ENCODE results near the gene PTGES. TPM values are rescaled to one million over a fixed set of nuclear protein-coding genes. Genes with fewer than 3 reads are reported as not detected.

The PTGES gene
- total RNA-seq, 1 donor from 2014 or later = 29.1 TPM

DNA sequence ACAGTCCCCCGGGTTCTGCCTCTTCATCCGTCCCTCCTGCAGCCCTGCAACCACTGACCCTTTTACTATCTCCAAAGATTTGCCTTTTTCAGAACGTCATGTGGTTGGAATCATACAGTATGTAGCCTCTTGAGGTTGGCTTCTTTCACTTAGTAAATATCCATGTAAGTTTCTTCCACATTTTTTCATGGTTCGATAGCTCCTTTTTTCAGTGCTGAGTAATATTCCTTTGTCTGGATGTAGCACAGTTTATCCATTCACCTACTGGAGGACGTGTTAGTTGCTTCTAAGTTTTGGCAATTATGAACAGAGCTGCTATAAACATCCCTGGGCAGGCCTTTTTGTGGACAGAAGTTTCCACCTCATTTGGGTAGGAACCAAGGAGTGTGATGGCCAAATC lies 60.3 kb downstream of the PTGES start:
- Mint-ChIP-seq H3K9me3 (no peaks in the 10 kb centered on the region), H3K36me3 (no peaks in the 10 kb centered on the region), H3K27ac (no peak overlapping the region), H3K4me1 (ENCODE audit: unreplicated experiment) (peaks cover 7% of the 10 kb centered on the region), H3K27me3 (peaks cover 33% of the 10 kb centered on the region), H3K4me3 (no peak overlapping the region)
- TF ChIP-seq, protein P1, sequence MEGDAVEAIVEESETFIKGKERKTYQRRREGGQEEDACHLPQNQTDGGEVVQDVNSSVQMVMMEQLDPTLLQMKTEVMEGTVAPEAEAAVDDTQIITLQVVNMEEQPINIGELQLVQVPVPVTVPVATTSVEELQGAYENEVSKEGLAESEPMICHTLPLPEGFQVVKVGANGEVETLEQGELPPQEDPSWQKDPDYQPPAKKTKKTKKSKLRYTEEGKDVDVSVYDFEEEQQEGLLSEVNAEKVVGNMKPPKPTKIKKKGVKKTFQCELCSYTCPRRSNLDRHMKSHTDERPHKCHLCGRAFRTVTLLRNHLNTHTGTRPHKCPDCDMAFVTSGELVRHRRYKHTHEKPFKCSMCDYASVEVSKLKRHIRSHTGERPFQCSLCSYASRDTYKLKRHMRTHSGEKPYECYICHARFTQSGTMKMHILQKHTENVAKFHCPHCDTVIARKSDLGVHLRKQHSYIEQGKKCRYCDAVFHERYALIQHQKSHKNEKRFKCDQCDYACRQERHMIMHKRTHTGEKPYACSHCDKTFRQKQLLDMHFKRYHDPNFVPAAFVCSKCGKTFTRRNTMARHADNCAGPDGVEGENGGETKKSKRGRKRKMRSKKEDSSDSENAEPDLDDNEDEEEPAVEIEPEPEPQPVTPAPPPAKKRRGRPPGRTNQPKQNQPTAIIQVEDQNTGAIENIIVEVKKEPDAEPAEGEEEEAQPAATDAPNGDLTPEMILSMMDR (conservative IDR thresholded peaks at IDR 0.05) = no peak
- no peak for DNase-seq (ENCODE audit: extremely low spot score, unreplicated experiment)

Other genes with a start within 250 kb of the PTGES start
- not detected in 2 replicates for gene C9orf50, start 131.9 kb downstream of the PTGES start, total RNA-seq (ENCODE audit: low replicate concordance)
- gene NTMT1, start 126.9 kb downstream of the PTGES start, total RNA-seq (ENCODE audit: low replicate concordance) = 31.4 and 33.5 TPM in 2 replicates
- gene ASB6, start 110.9 kb downstream of the PTGES start, total RNA-seq (ENCODE audit: low replicate concordance) = 20.7 and 22.4 TPM in 2 replicates
- 0.50 and 20.8 TPM in 2 replicates for gene PRRX2, start 87.4 kb downstream of the PTGES start, total RNA-seq (ENCODE audit: low replicate concordance)
- 19.4 and 23.5 TPM in 2 replicates for gene TOR1B, start 50.1 kb upstream of the PTGES start, total RNA-seq (ENCODE audit: low replicate concordance)
- 28.5 and 36.2 TPM in 2 replicates for gene TOR1A, start 71.1 kb upstream of the PTGES start, total RNA-seq (ENCODE audit: low replicate concordance)
- 33.6 and 35.4 TPM in 2 replicates for gene C9orf78, start 82.2 kb upstream of the PTGES start, total RNA-seq (ENCODE audit: low replicate concordance)
- 37.8 and 39.2 TPM in 2 replicates for gene USP20, start 82.4 kb upstream of the PTGES start, total RNA-seq (ENCODE audit: low replicate concordance)

Measured in type B pancreatic cell (in vitro differentiated cells).